DND-41 (cell line): ENCODE measurements around the gene FOXN3.
"Not testable (repeated sequence)": the region's sequence is repeated elsewhere in the genome, so short reads cannot be mapped to it uniquely, and the experiment has no call there.

Experiments
- CTCF ChIP-seq: IDR thresholded peaks from 2 replicates; pipeline ENCODE4 v1.5.1; 2012; ENCODE audit warnings: borderline replicate concordance, low read length, moderate library complexity, mild to moderate bottlenecking; ENCODE audit not compliant: poor library complexity, severe bottlenecking; ENCODE audit errors: extremely low read depth
- EZH2 ChIP-seq: IDR thresholded peaks from 3 replicates; pipeline ENCODE4 v1.6.1; 2012; ENCODE audit warnings: borderline replicate concordance, low read depth, mild to moderate bottlenecking, moderate library complexity, low read length, inconsistent platforms; ENCODE audit not compliant: severe bottlenecking

GRCh38 chr14:89111232-89111631 lies 305.8 kb downstream of the FOXN3 start:
- TF ChIP-seq CTCF, EZH2: not testable (repeated sequence)
